Esophagus muscularis mucosa (tissue), 4 donors: ENCODE results near the gene ZNF621. TPM values are rescaled to one million over a fixed set of nuclear protein-coding genes. Genes with fewer than 3 reads are reported as not detected.

Experiments
- DNase-seq: peaks from one replicate; pipeline ENCODE4 v3.0.0-alpha.2; 2017; ENCODE audit errors: extremely low spot score
- H3K27ac ChIP-seq, 4 donors: fragments of 200-600 bp; sonication (generic); replicated peaks in 1 of 4; 1 replicate in 3 of 4; 2 replicates in 1 of 4; pipeline ENCODE4 v1.5.1; 2016 to 2019; ENCODE audit warnings: mild to moderate bottlenecking in 1 of 4
- H3K27me3 ChIP-seq, 4 donors: fragments of 200-600 bp; sonication (generic); one replicate each; pipeline versions ENCODE4 v1.5.1 to v1.6.0; 2016 to 2019
- H3K36me3 ChIP-seq, 4 donors: fragments of 200-600 bp; sonication (generic); one replicate each; pipeline ENCODE4 v1.5.1; 2016 to 2019
- H3K4me1 ChIP-seq, 4 donors: fragments of 200-600 bp; sonication (generic); one replicate each; pipeline ENCODE4 v1.5.1; 2016 to 2019
- H3K4me3 ChIP-seq, 4 donors: fragments of 200-600 bp; sonication (generic); 1 replicate in 2 of 4; 2 replicates in 2 of 4; pipeline ENCODE4 v1.5.1; 2016 to 2019; ENCODE audit warnings: mild to moderate bottlenecking in 4 of 4, moderate library complexity in 1 of 4
- H3K9me3 ChIP-seq, 4 donors: fragments of 200-600 bp; sonication (generic); 1 replicate in 3 of 4; 2 replicates in 1 of 4; pipeline ENCODE4 v1.5.1; 2016 to 2019
- EP300 ChIP-seq: sonication (generic); formaldehyde crosslinking; IDR thresholded peaks from one replicate; pipeline ENCODE4 v1.6.1; 2017; ENCODE audit warnings: antibody characterized with exemption
- POLR2A ChIP-seq: fragments of 450-650 bp; IDR thresholded peaks from one replicate; pipeline ENCODE4 v1.6.1; 2017; ENCODE audit warnings: antibody characterized with exemption, moderate library complexity, mild to moderate bottlenecking, low read depth
- POLR2AphosphoS5 ChIP-seq, 2 donors: sonication (generic); formaldehyde crosslinking; IDR thresholded peaks; one replicate each; pipeline ENCODE4 v1.6.1; 2017; ENCODE audit warnings: antibody characterized with exemption in 2 of 2
- WGBS: methylation state at CpG from one replicate; pipeline ENCODE4 v1.1.5; 2018; 5-methylcytosine and 5-hydroxymethylcytosine counted together
- intact Hi-C: fragments of 100-400 bp; cut with DNase I; formaldehyde crosslinking; loops from one replicate; pipeline ENCODE4 v1.15.1; 2023
- total RNA-seq, 4 donors: library from RNA; depleted of rRNA; stranded (reverse); fragments of >200 nt; gene quantifications; one replicate each; pipeline versions ENCODE4 v1.1.0 to v1.2.1, GENCODE V29; 2016
- TF ChIP-seq, protein P1 (sequence below), 3 experiments: fragments of 200-600 bp in 2 of 3; fragments of 450-650 bp in 1 of 3; sonication (generic) in 2 of 3; IDR thresholded peaks; one replicate each; pipeline ENCODE4 v1.5.1; 2017 to 2019; ENCODE audit warnings: antibody characterized with exemption in 3 of 3, mild to moderate bottlenecking in 2 of 3, moderate library complexity in 1 of 3

Gene ZNF621
- total RNA-seq, 4 donors from 2014 or later, result 12.9 to 22.8 (median 16.8) TPM

DNA sequence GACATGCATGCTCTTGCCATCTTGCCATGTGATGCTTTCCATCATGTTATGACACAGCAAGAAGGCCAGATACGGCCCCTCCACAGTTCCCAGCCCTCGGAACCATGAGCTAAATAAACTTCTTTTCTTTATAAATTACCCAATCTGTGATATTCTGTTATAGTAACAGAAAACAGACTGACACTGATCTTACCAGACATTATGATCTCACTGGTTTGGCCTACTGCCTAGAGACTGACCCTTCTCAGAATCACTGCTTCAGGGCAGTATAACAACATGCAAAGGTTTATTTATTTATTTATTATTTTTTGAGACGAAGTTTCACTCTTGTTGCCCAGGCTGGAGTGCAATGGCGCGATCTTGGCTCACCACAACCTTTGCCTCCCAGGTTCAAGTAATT, 33.8 kb upstream of the ZNF621 start:
- H3K27me3 ChIP-seq, result no peaks in the 10 kb centered on the region
- 81% methylated on average over 5 of the region's 5 CpGs for WGBS
- H3K9me3 ChIP-seq, result peaks cover 0 to 23% (median 18%) of the 10 kb centered on the region in 4 donors
- TF ChIP-seq EP300 (no peak), POLR2A (no peak), POLR2AphosphoS5 (IDR thresholded peaks at IDR 0.05) (no peak)
- TF ChIP-seq, protein P1, sequence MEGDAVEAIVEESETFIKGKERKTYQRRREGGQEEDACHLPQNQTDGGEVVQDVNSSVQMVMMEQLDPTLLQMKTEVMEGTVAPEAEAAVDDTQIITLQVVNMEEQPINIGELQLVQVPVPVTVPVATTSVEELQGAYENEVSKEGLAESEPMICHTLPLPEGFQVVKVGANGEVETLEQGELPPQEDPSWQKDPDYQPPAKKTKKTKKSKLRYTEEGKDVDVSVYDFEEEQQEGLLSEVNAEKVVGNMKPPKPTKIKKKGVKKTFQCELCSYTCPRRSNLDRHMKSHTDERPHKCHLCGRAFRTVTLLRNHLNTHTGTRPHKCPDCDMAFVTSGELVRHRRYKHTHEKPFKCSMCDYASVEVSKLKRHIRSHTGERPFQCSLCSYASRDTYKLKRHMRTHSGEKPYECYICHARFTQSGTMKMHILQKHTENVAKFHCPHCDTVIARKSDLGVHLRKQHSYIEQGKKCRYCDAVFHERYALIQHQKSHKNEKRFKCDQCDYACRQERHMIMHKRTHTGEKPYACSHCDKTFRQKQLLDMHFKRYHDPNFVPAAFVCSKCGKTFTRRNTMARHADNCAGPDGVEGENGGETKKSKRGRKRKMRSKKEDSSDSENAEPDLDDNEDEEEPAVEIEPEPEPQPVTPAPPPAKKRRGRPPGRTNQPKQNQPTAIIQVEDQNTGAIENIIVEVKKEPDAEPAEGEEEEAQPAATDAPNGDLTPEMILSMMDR (IDR thresholded peaks at IDR 0.05), result no peak
- no peak for DNase-seq
- H3K36me3 ChIP-seq, result peaks cover 20 to 37% (median 23%) of the 10 kb centered on the region in 4 donors
- H3K4me1 ChIP-seq, result no peaks in the 10 kb centered on the region
- intact Hi-C loops, result no loop called here
- no peak overlapping the region for H3K27ac ChIP-seq
- H3K4me3 ChIP-seq, result no peak overlapping the region

DNA sequence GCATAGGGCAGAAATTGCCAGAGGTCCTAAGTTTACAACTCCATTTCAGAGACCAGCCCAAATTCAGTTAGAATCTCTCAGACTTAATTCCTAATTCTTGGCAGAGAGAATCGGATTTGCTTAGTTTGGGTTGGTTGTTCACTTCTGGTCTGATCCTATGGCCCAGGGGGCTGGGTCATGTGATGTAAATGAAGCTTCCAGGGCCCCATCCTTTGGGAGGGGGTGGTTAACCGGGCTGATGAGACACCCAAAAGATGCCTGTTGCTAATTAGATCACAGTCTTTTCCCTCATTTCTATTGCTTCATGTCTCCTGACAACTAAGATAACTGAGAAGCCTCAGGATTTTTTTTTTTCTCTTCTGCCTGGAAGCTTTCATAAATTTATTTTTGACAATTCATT, 30.1 kb upstream of the ZNF621 start:
- peaks cover 0 to 2% (median 0%) of the 10 kb centered on the region in 4 donors for H3K36me3 ChIP-seq
- H3K27ac ChIP-seq, result no peak overlapping the region
- TF ChIP-seq, protein P1 (IDR thresholded peaks at IDR 0.05), result no peak
- TF ChIP-seq POLR2AphosphoS5 (IDR thresholded peaks at IDR 0.05) (no peak), POLR2A (no peak), EP300 (no peak)
- WGBS, result 23% methylated on average over 2 of the region's 2 CpGs
- intact Hi-C loops, result no loop called here
- H3K4me1 ChIP-seq, result no peaks in the 10 kb centered on the region
- no peak for DNase-seq
- no peaks in the 10 kb centered on the region for H3K9me3 ChIP-seq
- no peaks in the 10 kb centered on the region for H3K27me3 ChIP-seq
- H3K4me3 ChIP-seq, result no peak overlapping the region

DNA sequence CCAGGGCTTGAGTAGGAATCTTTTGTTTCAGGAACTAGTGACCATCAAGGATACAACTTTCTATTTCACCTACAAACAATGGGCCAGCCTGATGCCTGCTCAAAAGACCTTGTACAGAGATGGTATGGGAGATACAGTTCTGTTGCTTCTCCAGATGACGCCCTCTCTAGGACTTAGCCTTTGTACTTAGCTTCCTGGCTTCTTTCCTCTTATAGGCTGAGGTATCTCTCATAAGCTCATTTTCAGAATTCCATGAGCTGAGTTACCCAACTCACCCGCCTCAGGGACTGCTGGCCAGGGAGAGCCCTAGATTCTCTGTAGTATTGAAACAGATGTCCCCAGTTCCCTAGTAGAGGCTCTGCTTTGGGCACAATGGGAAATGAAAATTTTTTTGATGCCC, 27.5 kb upstream of the ZNF621 start:
- no peak overlapping the region for H3K27ac ChIP-seq
- intact Hi-C loops, result no loop called here
- no peaks in the 10 kb centered on the region for H3K27me3 ChIP-seq
- WGBS, result 93% methylated on average over 2 of the region's 2 CpGs
- no peaks in the 10 kb centered on the region for H3K36me3 ChIP-seq
- DNase-seq, result no peak
- TF ChIP-seq POLR2AphosphoS5 (IDR thresholded peaks at IDR 0.05) (no peak), EP300 (no peak), POLR2A (no peak)
- TF ChIP-seq, protein P1 (IDR thresholded peaks at IDR 0.05), result no peak
- H3K9me3 ChIP-seq, result no peaks in the 10 kb centered on the region
- no peaks in the 10 kb centered on the region for H3K4me1 ChIP-seq
- no peak overlapping the region for H3K4me3 ChIP-seq

DNA sequence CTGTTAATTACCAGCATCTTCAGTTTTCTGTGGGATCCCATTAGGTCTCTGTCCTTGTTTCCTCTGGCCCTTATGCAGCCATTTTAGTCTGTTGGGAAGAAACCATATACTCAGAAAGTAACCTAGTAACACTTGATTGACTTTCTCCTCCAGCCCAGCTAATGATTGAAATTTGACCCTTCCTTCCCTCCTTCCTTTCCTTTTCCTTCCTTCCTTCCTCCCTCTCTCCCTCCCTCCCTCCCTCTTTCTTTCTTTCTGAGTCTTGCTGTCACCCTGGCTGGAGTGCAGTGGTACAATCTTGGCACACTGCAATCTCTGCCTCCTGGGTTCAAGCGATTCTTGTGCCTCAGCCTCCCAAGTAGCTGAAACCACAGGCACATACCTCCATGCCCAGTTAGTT, 24.8 kb upstream of the ZNF621 start:
- Histone ChIP-seq H3K4me1 (peaks cover 3 to 5% (median 3%) of the 10 kb centered on the region in 4 donors), H3K27me3 (no peaks in the 10 kb centered on the region), H3K4me3 (no peak overlapping the region), H3K27ac (no peak overlapping the region), H3K36me3 (no peaks in the 10 kb centered on the region), H3K9me3 (no peaks in the 10 kb centered on the region)
- no peak for TF ChIP-seq POLR2A
- no peak for TF ChIP-seq EP300
- no peak for TF ChIP-seq POLR2AphosphoS5 (IDR thresholded peaks at IDR 0.05)
- TF ChIP-seq, protein P1 (IDR thresholded peaks at IDR 0.05), result no peak
- 81% methylated on average over 1 of the region's 1 CpG for WGBS
- no peak for DNase-seq
- intact Hi-C loops, result no loop called here

DNA sequence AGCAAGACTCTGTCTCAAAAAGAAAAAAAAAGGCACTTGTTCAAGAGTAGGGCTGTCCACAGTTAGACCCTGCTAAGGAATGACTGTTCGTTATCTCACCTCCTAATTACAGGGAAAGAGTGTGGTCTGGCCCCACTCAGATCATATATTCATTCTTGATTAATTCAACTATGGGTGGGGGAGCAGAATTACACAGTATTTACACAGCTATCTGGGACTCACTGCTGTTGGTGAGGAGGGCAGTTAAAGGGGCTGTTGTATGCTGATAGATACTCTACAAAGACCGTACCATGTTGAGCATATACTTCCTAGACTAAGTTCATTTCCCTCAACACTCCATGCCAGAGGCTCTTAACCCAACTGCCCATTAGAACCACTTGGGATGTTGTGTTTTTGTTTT, 22.7 kb upstream of the ZNF621 start:
- DNase-seq, result no peak
- Histone ChIP-seq H3K9me3 (no peaks in the 10 kb centered on the region), H3K36me3 (no peaks in the 10 kb centered on the region), H3K27ac (no peak overlapping the region), H3K4me1 (peaks cover 12 to 20% (median 19%) of the 10 kb centered on the region in 4 donors), H3K27me3 (no peaks in the 10 kb centered on the region), H3K4me3 (no peak overlapping the region)
- TF ChIP-seq EP300 (no peak), POLR2A (no peak), POLR2AphosphoS5 (IDR thresholded peaks at IDR 0.05) (no peak)
- TF ChIP-seq, protein P1 (IDR thresholded peaks at IDR 0.05), result no peak
- 94% methylated on average over 2 of the region's 2 CpGs for WGBS
- intact Hi-C loops, result no loop called here
